Glutamatergic neuron (in vitro differentiated cells): ENCODE data around the gene CRIM1. TPM values are rescaled to one million over a fixed set of nuclear protein-coding genes. Genes with fewer than 3 reads are reported as not detected.

Source experiments
- DNase-seq: peaks from one replicate; pipeline ENCODE4 v3.0.0; 2022
- H3K27ac Mint-ChIP-seq: one replicate; pipeline ENCODE4 v1.8.0; 2020; ENCODE audit warnings: mild to moderate bottlenecking, mixed read lengths, inconsistent platforms; ENCODE audit not compliant: unreplicated experiment
- H3K27me3 Mint-ChIP-seq: one replicate; pipeline ENCODE4 v1.8.0; 2020; ENCODE audit warnings: mild to moderate bottlenecking, moderate library complexity, mixed read lengths, inconsistent platforms; ENCODE audit not compliant: unreplicated experiment
- H3K36me3 Mint-ChIP-seq: one replicate; pipeline ENCODE4 v1.8.0; 2020; ENCODE audit warnings: mild to moderate bottlenecking, mixed read lengths, inconsistent platforms; ENCODE audit not compliant: unreplicated experiment
- H3K4me1 Mint-ChIP-seq: one replicate; pipeline ENCODE4 v1.8.0; 2020; ENCODE audit warnings: mild to moderate bottlenecking, low read depth, mixed read lengths, inconsistent platforms; ENCODE audit not compliant: unreplicated experiment
- H3K4me3 Mint-ChIP-seq: one replicate; pipeline ENCODE4 v1.8.0; 2020; ENCODE audit warnings: mild to moderate bottlenecking, mixed read lengths, inconsistent platforms; ENCODE audit not compliant: unreplicated experiment
- H3K9me3 Mint-ChIP-seq: one replicate; pipeline ENCODE4 v1.8.0; 2020; ENCODE audit warnings: mild to moderate bottlenecking, moderate library complexity, mixed read lengths, inconsistent platforms; ENCODE audit not compliant: unreplicated experiment
- CTCF ChIP-seq: fragments of 200-600 bp; sonication (generic); IDR thresholded peaks from one replicate; pipeline ENCODE4 v1.5.0; 2021; ENCODE audit not compliant: partially characterized antibody, unreplicated experiment
- total RNA-seq: library from RNA; stranded (reverse); fragmentation: NEBNext Ultra II Directional; extraction: Animal tissue kit (Norgen Biotek cat#: 25700); gene quantifications from one replicate; pipeline ENCODE4 v1.2.1, GENCODE V29; 2021; ENCODE audit not compliant: unreplicated experiment

The CRIM1 gene
- total RNA-seq, 1 donor from 2014 or later: 35.7 TPM

GRCh38 chr2:36444216-36444936 lies 88.8 kb downstream of the CRIM1 start:
- no peak overlapping the region for H3K27ac Mint-ChIP-seq
- no peak for TF ChIP-seq CTCF
- H3K27me3 Mint-ChIP-seq: peaks cover 2% of the 10 kb centered on the region
- H3K9me3 Mint-ChIP-seq: peaks cover 3% of the 10 kb centered on the region
- peaks cover 6% of the 10 kb centered on the region for H3K4me1 Mint-ChIP-seq
- DNase-seq: no peak
- H3K36me3 Mint-ChIP-seq: peaks cover 11% of the 10 kb centered on the region
- H3K4me3 Mint-ChIP-seq: no peak overlapping the region

GRCh38 chr2:36445185-36445866 lies 89.7 kb downstream of the CRIM1 start:
- no peak overlapping the region for H3K27ac Mint-ChIP-seq
- TF ChIP-seq CTCF: no peak
- peaks cover 11% of the 10 kb centered on the region for H3K36me3 Mint-ChIP-seq
- DNase-seq: no peak
- peaks cover 4% of the 10 kb centered on the region for H3K4me1 Mint-ChIP-seq
- H3K4me3 Mint-ChIP-seq: no peak overlapping the region
- H3K27me3 Mint-ChIP-seq: no peaks in the 10 kb centered on the region
- no peaks in the 10 kb centered on the region for H3K9me3 Mint-ChIP-seq

GRCh38 chr2:36446294-36446693 lies 90.7 kb downstream of the CRIM1 start:
- Mint-ChIP-seq H3K4me1 (peaks cover 8% of the 10 kb centered on the region), H3K27ac (no peak overlapping the region), H3K4me3 (no peak overlapping the region), H3K36me3 (peaks cover 11% of the 10 kb centered on the region), H3K27me3 (no peaks in the 10 kb centered on the region), H3K9me3 (no peaks in the 10 kb centered on the region)
- no peak for TF ChIP-seq CTCF
- no peak for DNase-seq

GRCh38 chr2:36449213-36449612 lies 93.6 kb downstream of the CRIM1 start:
- Mint-ChIP-seq H3K4me3 (no peak overlapping the region), H3K9me3 (peaks cover 3% of the 10 kb centered on the region), H3K27me3 (no peaks in the 10 kb centered on the region), H3K36me3 (no peaks in the 10 kb centered on the region), H3K4me1 (peaks cover 15% of the 10 kb centered on the region), H3K27ac (no peak overlapping the region)
- no peak for TF ChIP-seq CTCF
- DNase-seq: no peak

GRCh38 chr2:36449943-36450392 lies 94.4 kb downstream of the CRIM1 start:
- H3K27ac Mint-ChIP-seq: peak overlapping the region; percentile 11
- H3K4me1 Mint-ChIP-seq: peaks cover 14% of the 10 kb centered on the region
- no peaks in the 10 kb centered on the region for H3K36me3 Mint-ChIP-seq
- TF ChIP-seq CTCF: no peak
- H3K27me3 Mint-ChIP-seq: no peaks in the 10 kb centered on the region
- H3K9me3 Mint-ChIP-seq: peaks cover 3% of the 10 kb centered on the region
- DNase-seq: no peak
- no peak overlapping the region for H3K4me3 Mint-ChIP-seq
